ENCODE data around the gene LBX1.

The LBX1 gene

DNA sequence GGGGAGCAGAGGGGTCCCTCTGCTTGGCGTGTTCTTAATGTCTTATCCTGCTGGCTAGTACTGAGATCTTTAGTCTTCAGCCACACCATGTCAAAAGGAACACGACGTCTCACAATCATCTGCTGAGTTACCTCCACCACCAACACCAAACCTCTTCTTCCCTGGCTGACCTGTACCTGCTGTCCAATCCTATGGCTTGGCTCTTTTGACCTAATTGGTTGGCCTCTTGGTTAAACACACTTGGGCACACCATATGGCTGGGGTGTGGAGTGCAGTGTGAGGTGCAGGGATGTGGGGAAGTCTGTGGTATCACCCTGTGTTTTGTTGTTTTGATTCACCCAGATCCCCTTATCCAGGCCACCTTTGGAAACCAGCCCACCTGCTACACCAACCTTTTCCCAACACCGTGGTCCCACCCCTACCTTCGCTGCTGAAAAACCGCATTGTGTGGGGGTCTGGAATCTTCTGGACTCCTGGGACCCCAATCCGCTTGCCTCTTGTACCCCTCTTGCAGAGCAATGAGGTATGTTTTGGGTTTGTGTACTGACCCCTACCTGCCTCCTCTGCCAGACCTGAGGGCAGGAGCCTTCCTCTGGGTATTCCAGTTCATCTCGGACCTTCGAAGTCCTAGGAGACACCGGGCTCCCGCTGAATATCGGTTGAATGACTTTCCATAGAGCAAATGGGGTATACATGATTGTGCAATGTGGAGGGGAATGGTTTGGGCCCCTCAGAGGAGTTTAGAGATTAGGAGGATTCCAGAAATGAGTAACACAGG, 2.8 kb upstream of the LBX1 start:
- no peaks in the 10 kb centered on the region for H3K36me3 ChIP-seq (ENCODE audit: insufficient read depth, low read length)
- no peaks in the 10 kb centered on the region for H3K79me2 ChIP-seq (ENCODE audit: insufficient read depth, low read length)
- H3K27me3 ChIP-seq (ENCODE audit: insufficient read depth, low read length, poor library complexity), result peaks cover 37% of the 10 kb centered on the region
- H4K20me1 ChIP-seq (ENCODE audit: insufficient read depth, low read length), result no peaks in the 10 kb centered on the region
- ATAC-seq (ENCODE audit: insufficient read depth, low read depth) (no peak), DNase-seq (no peak)
- no peaks in the 10 kb centered on the region for H3K9me3 ChIP-seq (ENCODE audit: insufficient read depth, low read length, severe bottlenecking)
- no peaks in the 10 kb centered on the region for H3K4me1 ChIP-seq (ENCODE audit: insufficient read depth, low read length)
- no peak overlapping the region for H2AFZ ChIP-seq (ENCODE audit: low read depth, low read length)
- no peak for TF ChIP-seq EZH2 (IDR thresholded peaks at IDR 0.05; ENCODE audit: borderline replicate concordance, low read depth, low read length, severe bottlenecking)
- TF ChIP-seq, protein P1, sequence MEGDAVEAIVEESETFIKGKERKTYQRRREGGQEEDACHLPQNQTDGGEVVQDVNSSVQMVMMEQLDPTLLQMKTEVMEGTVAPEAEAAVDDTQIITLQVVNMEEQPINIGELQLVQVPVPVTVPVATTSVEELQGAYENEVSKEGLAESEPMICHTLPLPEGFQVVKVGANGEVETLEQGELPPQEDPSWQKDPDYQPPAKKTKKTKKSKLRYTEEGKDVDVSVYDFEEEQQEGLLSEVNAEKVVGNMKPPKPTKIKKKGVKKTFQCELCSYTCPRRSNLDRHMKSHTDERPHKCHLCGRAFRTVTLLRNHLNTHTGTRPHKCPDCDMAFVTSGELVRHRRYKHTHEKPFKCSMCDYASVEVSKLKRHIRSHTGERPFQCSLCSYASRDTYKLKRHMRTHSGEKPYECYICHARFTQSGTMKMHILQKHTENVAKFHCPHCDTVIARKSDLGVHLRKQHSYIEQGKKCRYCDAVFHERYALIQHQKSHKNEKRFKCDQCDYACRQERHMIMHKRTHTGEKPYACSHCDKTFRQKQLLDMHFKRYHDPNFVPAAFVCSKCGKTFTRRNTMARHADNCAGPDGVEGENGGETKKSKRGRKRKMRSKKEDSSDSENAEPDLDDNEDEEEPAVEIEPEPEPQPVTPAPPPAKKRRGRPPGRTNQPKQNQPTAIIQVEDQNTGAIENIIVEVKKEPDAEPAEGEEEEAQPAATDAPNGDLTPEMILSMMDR (IDR thresholded peaks at IDR 0.05; ENCODE audit: borderline replicate concordance, extremely low read depth, low read length, poor library complexity, severe bottlenecking), result no peak
- no peak overlapping the region for H3K4me2 ChIP-seq (ENCODE audit: insufficient read depth, low read length)
- no peak overlapping the region for H3K27ac ChIP-seq (ENCODE audit: low read length)
- no peak overlapping the region for H3K9ac ChIP-seq (ENCODE audit: low read depth, low read length)
- H3K4me3 ChIP-seq (ENCODE audit: low read depth in 1 of 2, low read length in 2 of 2), result no peak overlapping the region

GRCh38 chr10:101231092-101231491, 1.8 kb upstream of the LBX1 start:
- H3K36me3 ChIP-seq (ENCODE audit: insufficient read depth, low read length), result no peaks in the 10 kb centered on the region
- no peaks in the 10 kb centered on the region for H4K20me1 ChIP-seq (ENCODE audit: insufficient read depth, low read length)
- DNase-seq, result no peak
- no peak overlapping the region for H3K9ac ChIP-seq (ENCODE audit: low read depth, low read length)
- H3K4me3 ChIP-seq (ENCODE audit: low read depth in 1 of 2, low read length in 2 of 2), result no peak overlapping the region
- no peak overlapping the region for H2AFZ ChIP-seq (ENCODE audit: low read depth, low read length)
- H3K27me3 ChIP-seq (ENCODE audit: insufficient read depth, low read length, poor library complexity), result peaks cover 36% of the 10 kb centered on the region
- H3K4me1 ChIP-seq (ENCODE audit: insufficient read depth, low read length), result no peaks in the 10 kb centered on the region
- TF ChIP-seq, protein P1 (IDR thresholded peaks at IDR 0.05; ENCODE audit: borderline replicate concordance, extremely low read depth, low read length, poor library complexity, severe bottlenecking), result no peak
- no peak for TF ChIP-seq EZH2 (IDR thresholded peaks at IDR 0.05; ENCODE audit: borderline replicate concordance, low read depth, low read length, severe bottlenecking)
- no peak overlapping the region for H3K4me2 ChIP-seq (ENCODE audit: insufficient read depth, low read length)
- H3K79me2 ChIP-seq (ENCODE audit: insufficient read depth, low read length), result no peaks in the 10 kb centered on the region
- ATAC-seq (ENCODE audit: insufficient read depth, low read depth), result no peak
- H3K27ac ChIP-seq (ENCODE audit: low read length), result no peak overlapping the region
- H3K9me3 ChIP-seq (ENCODE audit: insufficient read depth, low read length, severe bottlenecking), result no peaks in the 10 kb centered on the region

DNA sequence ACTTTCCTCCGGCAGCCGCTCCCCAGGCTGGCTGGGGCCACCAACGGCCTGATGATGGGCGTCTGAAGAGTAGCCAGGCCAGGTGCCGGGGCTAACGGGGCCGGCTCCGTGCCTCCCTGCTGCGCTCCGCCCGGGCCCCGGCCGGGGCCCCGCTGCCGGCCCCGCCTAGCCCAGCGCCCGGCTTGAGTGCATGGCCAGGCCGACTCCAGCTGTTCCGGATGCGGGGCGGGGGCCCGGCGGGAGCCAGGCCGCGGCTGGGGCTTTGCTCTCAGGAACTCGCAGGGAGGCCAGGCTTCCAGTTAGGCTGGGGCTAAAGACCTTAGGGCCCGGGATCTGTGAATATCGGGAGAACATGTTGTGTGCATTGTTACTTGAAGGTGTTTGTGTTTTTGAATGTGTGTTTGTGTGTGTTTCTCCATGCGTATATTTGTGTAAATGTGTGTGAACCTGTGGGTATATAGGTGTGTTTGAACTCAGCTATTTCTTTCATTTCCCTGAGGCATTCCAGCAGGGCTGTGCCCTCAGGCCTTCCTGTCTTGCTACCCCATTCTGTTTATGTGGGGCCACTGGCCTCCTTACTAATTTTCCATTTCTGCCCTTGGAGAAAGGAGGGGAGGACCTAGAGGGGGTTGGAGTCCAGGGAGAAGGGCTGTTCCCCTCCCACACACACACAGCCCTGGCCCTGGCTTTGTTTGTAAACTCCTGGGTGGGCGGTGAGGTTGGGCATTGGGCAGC, 1.1 kb upstream of the LBX1 start:
- ATAC-seq (ENCODE audit: insufficient read depth, low read depth), result no peak
- Histone ChIP-seq H3K79me2 (ENCODE audit: insufficient read depth, low read length) (no peaks in the 10 kb centered on the region), H3K27me3 (ENCODE audit: insufficient read depth, low read length, poor library complexity) (peaks cover 41% of the 10 kb centered on the region), H2AFZ (ENCODE audit: low read depth, low read length) (no peak overlapping the region), H3K27ac (ENCODE audit: low read length) (no peak overlapping the region), H4K20me1 (ENCODE audit: insufficient read depth, low read length) (no peaks in the 10 kb centered on the region), H3K9ac (ENCODE audit: low read depth, low read length) (no peak overlapping the region), H3K4me3 (ENCODE audit: low read depth in 1 of 2, low read length in 2 of 2) (no peak overlapping the region), H3K4me1 (ENCODE audit: insufficient read depth, low read length) (no peaks in the 10 kb centered on the region), H3K4me2 (ENCODE audit: insufficient read depth, low read length) (no peak overlapping the region), H3K36me3 (ENCODE audit: insufficient read depth, low read length) (no peaks in the 10 kb centered on the region), H3K9me3 (ENCODE audit: insufficient read depth, low read length, severe bottlenecking) (no peaks in the 10 kb centered on the region)
- no peak for DNase-seq
- TF ChIP-seq, protein P1 (IDR thresholded peaks at IDR 0.05; ENCODE audit: borderline replicate concordance, extremely low read depth, low read length, poor library complexity, severe bottlenecking), result no peak
- TF ChIP-seq EZH2 (IDR thresholded peaks at IDR 0.05; ENCODE audit: borderline replicate concordance, low read depth, low read length, severe bottlenecking), result no peak
